ENCODE data around the gene TOMT. TPM values are rescaled to one million over a fixed set of nuclear protein-coding genes. Genes with fewer than 3 reads are reported as not detected.

TOMT gene
- total RNA-seq, 1 donor from 2014 or later = not detected

DNA sequence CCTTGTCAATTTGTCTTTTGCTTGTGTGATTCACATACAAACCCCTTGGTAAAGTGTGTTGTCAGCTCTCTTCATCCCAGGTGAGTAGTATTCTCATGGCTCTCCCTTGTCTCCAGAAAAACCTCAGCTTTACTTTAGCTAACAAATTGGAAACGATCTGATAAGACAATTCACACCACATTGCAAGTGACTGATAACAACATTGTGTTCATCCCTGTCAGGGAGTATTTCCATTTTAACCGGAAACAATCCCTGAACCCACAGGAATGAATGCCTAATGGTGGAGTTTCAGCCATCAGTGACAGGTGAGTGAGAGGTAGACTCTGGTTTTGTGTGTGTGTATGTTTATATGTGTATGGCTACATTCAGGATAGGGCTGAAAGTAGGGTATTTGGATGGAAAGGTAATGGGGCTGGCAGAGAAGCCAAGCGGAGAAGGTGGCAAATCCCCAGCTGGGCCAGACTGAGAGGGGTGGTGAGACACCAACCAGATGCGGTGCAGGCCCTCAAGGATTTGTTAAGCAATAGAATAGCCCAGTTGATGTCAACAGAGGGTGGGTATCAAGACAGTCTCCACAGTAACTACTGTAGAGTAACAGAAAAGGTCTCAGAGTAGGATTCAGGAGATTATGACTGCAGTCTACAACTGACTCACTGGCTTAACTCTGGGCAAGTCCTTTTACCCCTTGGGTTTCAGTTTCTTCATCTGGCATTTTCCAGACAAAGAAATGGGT is 17.5 kb upstream of the TOMT start:
- DNase-seq = no peak

DNA sequence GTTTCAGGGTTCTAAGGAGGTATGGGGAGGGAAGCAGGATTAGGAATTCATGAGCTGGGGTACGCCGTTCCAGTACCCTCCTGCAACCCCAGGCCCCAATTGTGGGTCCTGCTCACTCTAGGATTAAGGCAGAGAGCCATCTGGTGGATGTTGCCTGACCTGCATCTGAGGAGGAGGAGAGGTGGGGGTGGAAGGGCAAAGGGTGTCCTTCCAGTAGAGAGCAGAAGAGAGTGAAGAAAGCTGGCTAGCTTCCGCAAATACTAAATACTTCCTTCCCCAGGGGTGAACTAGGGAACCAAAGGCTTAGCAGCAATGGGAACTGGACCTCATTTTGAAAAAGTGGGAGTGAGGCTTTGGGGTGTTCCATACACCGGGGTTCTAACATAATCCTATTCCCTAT is 14.4 kb upstream of the TOMT start:
- peak; percentile 78 for DNase-seq

DNA sequence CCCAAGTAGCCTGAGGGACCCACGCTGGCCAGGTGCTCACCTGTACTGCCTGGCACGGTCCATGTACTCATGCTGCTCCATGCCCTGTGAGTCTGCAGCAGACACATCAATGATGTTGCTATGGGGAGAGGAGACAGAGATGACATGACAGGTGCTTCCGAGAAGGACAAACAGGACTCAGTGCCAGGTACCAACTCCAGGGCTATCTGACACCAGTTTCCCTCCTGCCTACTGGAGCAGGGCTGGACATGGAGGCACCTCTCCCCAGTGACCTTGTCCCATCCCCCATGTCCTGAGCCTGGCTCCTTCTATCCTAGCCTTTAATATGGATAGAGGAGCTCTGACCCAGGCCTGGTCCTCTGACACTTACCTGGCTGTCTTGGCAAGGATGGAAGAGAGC is 7.0 kb upstream of the TOMT start:
- DNase-seq = no peak

DNA sequence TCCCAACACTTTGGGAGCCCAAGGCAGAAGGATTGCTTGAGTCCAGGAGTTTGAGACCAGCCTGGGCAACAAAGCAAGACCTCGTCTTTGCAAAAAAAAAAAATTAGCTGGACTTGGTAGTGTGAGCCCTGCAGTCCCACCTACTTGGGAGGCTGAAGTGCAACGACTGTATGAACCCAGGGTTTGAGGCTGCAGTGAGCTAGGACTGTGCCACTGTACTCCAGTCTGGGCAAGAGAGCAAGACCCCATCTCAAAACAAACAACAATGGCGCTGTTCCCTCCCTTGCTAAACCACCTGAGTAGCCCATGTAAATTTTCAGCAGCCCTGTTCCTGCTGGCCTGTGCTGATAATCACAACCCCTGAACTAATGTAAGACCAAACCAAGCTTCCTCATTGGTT is 5.7 kb upstream of the TOMT start:
- no peak for DNase-seq

DNA sequence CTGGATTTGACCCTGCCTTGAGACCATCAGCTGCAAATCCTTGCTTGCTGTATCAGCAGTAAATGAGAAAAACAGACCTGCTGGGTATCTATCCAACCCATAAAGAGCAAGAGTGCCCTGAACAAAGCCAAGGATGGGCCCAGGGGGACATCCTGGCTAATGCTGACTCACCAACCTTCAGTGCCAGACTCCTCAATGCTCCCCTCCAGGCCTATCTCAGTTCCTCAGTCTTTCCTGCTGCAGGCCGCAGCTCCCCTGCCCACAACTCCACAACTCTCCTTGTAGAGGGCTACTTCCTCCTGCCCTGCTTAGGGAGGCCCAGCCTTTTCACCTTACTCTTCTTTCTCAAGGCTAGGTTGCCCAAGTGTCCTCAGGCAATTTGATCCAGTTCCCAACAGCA is 5.3 kb upstream of the TOMT start:
- no peak for DNase-seq

DNA sequence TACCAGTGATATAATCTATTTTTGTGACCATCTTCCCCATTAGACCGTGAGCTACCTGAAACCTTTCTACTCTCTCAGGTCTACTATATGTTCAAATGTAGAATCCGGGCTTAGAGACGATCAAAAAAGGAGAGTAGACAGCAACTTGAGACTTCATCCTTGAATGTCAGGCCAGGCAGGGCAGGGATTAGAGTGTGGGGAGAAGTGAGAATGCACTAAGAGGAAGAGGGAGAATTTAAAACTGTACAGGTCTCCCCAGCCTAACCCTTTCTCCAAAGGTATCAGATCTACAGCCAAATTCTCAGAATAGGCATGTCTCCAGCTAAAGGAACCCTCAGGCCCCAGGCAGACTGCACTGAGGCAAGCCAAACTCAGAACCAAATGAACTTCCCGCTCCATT is 3.6 kb upstream of the TOMT start:
- no peak for DNase-seq

DNA sequence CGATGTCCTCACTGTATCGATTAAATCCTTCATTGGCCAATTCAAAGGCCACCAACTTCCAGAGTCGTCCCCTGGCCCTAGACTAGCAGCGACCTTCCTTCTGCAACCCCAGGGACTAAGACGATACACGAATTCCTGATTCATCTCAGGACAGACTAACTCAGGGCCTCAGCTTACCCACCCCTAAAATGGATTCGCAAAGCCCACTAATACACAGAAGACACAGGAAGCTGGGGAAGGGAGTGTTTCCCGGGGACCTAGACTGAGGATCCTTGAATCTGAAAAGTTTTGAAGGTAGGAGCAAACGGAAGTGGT is 3.1 kb upstream of the TOMT start:
- DNase-seq = no peak

DNA sequence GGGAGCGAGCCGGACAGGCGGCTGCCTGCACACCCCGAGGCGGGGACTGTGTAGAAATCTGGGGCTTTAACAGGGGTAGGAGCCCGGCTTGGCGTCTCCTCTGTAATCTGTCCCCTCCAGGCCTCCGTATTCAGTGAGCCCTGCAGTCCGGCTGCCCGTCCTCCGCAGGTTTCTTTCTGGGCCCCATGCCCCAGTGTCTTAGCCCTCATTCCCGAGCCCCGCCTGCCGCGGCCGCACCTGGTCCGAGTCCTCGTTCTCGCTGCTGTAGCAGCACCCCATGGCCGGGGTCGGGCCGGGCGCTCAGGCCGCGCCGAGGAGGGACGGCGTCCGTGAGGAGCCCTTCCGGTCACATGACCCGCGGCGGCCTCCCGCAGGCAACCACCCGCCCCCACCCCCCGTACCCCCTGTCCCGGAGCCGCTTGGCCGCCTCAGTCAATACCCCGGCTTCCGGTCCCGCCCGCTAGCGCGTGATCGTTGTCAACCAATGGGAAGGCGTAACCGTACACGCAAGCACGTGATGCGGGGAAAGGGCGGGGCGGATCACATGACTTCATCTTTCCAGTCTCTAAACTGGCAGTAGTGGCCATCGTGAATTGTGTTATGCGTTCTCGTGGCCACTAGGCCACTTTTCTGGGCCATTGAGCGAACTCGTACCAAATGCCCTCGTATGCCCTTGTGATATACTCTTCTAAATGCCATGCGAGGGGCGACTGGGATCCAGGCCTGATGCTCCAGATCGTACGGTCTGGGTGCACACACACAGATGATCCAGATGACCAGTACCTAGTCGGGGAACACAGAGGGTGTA is 2.6 kb upstream of the TOMT start, which contains the start of gene LAMTOR1:
Gene LAMTOR1, minus strand, starts transcription at position 352 of the 808 bp plus-strand sequence. Its CDS starts 73 bp downstream, at position 279.
- DNase-seq = peak; percentile 100

DNA sequence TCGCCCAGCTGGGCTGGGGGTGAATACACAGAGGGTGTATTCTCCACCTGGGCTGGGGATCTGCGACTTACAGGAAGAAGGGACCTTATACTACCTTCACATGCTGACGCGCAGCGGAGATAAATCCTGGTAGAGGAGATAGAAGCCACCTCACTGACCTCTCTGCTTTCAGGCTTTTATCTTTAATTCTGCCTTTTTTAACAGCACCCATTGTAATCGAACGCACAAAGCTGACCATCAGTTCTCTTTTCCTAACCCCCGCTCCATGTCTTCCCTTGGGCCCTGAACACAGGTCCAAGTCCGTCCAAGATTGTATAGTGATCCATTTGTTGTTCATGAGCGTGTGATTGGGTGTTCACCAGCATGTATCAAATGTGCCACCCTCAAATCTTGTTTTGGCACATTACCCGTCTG is 2.0 kb upstream of the TOMT start:
- DNase-seq = no peak

DNA sequence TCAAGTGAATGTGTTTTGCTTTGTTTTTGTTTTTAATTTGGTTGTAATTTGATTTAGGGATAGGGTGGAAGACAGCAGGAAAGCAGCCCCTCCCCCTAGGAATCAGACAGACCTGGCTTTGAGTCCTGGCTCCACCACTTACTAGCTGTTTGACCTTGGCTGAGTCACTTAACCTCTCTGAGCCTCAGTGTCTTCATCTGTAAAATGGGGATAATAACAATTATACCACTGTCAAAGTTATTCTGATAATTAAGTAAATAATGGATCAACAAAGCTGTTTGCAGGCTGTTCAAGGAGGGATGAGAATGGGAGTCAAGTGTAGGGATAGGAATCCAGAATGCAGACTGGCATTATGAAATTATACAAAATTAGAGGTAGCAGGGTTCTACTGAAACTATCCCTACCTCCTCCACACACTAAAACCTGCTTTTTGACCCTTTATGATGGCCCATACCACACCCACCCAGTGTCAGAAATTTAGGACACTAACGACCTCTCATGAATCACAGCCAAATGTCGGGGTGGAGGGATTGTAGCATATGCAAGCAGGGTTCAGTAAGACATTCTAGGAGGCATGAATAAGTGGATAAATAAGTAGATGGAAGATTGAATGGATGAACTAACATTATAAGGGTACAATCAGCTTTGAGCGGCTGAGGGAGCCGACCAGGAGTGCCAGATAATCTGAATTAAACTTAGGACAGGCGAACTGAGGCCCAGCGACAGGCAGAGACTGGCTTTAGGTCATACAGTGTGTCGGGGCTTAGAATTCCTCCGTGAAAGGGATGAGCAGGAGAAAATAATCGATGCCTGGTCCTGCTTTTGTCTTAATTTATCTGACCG is 5.8 kb downstream of the TOMT start:
- DNase-seq = peak; percentile 7

DNA sequence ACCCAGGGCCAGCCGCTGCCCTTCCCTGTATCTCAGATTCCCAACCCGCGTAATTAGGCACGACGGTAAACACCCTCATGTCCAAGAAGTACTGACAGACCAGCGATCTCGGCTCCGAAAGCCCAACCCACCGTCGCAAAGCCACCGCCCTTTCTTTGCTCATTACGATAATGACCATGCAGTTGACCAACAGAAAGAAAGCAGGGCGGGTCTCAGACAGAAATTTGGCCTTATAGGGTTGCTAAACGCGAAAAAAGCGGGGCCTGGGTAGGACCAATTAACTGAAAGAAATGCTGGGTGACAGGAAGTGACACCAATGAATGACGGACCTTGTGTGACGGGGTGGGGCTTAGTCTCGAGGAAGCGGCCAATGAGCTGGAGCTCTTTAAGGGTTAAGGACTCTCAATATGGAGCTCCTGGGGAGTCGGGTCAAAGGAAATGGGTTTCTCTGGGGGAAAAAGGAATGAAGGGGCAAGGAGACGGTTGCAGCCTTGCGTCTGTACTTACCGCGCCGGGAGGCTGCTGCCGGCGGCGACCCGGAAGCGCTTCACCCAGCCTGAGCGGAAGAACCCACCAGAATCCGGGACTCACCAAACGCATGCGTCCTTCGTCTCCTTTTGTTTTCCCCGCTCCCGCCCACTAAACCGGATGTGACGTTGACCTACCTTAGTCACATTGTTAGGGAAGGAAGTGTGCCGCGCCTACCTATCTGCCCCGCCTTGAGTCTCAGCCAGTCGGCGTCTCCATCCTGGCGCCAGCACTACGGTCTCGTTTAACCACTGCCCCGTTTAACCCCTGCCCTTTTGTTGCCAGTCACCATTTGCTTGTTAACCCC is 6.6 kb downstream of the TOMT start, which contains the start of gene ANAPC15:
Gene ANAPC15, minus strand, starts transcription at position 553 of the 835 bp plus-strand sequence. CDS start 1,419 bp downstream, outside the sequence.
- DNase-seq = peak; percentile 100

DNA sequence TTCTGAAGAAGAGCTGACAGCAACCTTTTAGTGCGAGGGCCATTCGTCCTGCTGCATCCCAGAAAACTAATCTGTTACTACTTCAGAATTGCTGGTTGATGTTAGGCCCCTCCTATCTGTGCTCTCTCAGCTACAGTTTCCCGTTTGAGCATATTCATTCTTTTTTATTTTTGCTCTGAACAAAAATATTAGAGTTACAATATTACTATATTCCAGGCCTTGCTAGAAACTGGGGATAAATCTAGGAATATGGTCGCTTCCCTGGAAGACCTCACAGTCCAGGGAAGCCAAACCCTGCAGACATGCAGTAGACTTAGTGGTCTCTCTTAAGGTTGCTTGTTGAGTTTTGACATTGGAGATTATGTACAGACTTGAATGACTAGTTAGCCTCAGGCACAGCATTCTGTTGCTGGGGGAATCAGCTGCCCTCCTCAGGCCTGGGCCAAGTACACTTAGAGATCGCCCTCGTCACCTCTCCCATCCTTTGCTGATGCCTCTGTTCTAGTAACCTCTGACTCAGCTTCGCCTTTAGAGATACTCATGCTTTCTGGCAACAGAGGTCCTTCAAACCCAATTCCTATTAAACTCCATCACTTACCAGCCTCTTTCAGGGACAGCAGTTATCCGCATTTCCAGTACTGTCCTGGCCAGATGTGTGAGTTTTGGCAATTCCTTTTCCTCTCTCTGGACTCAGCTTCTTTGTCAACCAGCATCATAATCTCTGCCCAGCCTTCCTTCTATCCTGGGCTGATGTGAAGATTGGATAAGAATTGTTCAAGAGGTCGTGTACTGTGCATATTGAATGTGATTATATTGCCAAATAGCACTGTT is 7.5 kb downstream of the TOMT start:
- no peak for DNase-seq

DNA sequence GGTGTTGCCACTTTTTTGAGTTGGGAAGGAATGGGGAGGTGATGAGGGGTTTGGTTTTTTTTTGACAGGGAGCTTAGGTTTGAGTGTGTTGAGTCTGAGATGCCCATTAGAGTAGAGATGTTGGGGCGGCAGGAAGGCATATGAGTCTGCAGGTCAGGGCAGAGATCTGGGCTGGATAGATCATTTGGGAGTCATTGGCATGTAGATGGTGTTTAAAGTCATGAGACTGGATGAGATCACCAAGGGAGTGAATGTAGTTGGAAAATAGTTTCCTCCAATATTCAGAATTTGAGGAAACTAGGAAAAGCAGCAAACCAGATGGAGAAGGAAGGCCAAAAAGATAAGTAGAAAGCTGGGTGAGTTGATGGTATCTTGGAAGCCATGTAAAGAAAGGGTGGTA is 8.8 kb downstream of the TOMT start:
- no peak for DNase-seq

DNA sequence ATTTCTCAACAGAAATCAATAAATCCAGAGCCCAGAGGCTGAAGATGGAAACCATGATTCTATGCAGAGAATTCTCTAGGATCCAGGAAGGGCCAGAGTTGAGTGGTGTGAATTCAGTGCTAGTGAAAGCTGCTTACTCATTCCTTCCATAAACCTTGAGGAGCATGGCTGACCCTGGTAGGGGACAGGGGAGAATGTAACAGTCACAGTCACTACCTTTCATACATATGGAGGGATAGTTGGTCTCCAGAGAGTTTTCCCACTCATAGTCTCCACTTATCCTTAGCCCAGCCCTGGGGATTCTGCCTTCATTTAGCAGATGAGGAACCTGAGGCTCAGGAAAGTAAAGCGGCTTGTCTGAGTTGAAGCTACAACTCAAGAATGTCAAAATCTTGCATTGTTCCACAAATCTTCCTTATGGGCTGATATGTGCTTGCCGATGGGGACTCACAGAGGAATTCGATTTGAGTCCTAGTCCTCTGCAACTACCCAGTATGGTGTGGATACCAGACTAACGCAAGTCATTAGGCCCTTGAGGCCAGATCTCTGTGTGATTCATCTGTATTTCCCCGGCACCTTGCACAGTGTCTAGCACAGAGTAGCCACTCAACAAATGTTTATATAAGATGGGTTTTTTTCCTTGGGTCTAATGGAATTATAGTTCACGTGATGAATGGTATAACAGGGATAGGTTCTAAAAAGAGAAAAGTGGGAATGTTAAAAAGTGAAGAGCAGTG is 10.5 kb downstream of the TOMT start:
- DNase-seq = no peak

DNA sequence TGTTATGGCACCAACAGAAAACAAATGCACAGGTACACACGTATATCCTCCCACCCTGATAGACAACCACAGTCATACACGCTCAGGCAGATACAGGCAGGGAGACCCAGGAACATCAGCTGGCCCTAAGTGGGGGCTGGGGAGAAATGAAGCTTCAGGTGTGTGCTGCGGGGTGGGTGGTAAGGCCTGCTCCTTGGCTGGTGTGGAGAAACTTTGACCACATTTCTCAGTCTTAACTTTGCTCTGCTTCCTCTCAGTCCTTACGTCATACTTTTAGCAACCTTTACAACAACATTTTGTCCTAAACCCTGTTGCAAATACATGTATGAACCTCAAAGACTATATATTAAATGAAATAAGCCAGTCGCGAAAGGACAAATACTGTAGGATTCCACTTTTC is 13.5 kb downstream of the TOMT start:
- DNase-seq = no peak

DNA sequence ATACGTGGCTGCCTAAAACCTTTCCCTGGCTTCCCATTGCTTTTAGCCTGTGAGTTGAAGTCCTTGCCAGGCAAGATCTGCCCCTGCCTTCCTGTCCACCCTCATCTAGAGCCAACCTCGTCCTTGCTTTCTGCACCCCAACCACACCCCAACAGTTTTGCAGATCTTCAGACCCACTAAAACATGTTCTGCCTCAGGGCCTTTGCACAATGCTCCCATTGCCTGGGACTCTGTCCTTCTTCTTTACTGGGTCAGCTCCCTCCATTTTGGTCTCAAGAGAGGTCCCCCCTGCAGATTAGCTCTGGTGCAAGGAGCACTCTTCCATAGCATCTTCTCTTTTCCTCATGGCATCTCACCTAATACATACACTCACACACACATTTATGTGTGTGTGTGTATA is 15.2 kb downstream of the TOMT start:
- DNase-seq = no peak

DNA sequence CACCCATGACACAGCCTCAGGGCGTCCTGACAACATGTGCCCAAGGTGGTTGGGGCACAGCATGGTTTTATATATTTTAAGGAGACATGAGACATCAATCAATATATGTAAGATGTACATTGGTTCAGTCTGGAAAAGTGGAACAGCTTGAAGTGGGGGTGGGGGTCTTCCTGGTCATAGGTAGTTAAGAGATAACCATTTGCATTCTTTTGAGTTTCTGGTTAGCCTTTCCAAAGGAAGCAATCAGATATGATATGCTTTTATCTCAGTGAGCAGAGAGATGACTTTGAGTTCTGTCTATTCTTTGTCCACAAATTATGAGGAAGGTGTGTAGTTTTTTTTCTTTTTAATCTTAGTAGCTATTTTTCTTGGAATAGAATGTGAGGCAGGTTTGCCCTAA is 16.9 kb downstream of the TOMT start:
- no peak for DNase-seq

DNA sequence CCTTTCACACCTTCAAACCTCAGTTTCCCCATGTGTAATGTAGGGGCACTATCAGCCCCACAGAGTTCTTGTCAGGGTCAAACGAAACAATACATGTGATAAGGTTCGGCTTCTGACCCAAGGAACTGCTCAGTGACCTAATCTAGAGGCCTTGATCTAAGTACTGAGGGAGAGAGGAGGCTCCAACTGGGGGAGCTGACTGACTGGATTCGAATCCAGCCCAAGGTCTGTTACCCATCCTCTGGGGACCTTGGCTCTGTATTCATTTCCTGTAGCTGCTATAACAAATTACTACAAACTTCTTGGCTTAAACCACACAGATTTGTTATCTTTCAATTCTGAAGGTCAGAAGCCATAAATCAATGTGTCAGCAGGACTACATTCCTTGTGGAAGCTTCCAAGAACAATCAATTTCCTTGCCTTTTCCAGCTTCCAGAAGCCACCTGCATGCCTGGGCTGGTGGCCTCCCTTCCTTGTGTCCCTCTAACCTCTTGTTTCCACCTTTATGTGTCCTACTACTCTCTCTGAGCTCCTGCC is 17.5 kb downstream of the TOMT start:
- DNase-seq = no peak

DNA sequence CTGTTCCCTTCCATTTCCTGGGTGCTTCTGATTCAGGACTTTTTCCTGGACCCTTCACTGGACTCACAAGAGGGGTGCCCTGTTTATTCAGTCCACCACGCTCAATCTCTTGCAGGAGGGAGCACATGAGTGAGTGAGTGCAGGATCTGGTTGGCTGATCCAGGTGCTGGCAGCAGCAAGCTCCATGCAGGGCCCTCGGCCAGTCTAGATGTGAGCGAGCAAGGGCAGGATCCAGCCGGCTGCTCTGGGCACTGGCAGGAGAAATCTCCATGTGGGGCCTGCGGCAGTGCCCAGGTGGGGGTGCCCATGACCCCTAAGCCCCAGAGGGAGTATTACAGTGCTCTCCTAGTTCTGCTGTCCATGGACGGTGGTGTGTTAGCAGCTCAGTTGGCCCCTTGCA is 18.3 kb downstream of the TOMT start:
- no peak for DNase-seq

DNA sequence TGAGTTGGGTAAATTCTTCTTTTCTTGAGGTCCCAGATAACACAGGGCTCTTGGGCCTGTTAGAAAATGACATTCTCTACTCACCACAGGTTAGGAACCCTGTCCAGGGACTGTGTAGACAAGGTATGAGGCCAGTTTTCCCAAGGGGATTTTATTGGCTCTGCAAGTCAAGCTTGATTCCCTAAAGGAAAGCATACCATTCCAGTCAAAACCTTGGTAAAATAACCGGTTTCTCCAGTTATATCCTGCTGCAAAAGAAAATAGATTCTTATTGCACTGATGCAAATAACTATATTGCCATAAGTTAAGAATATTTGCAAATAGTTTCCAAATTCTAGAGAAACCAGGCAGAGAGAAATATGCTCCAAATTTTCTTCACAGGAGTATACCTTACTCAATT is 20.2 kb downstream of the TOMT start:
- no peak for DNase-seq
